HepG2 (cell line): ENCODE results near the gene CORO1C. TPM values are rescaled to one million over a fixed set of nuclear protein-coding genes. Genes with fewer than 3 reads are reported as not detected.
A peak's percentile ranks its signal among the peaks of the same experiment; 100 is the strongest.

ENCODE experiments used
- FOXP1 ChIP-seq, 2 experiments: fragments of 450-650 bp in 1 of 2; IDR thresholded peaks; 2 replicates each; pipeline ENCODE4 v1.6.1; 2017 to 2018; ENCODE audit warnings: antibody characterized with exemption in 1 of 2
- HNF4G ChIP-seq, 2 experiments: sonication (generic) in 1 of 2; formaldehyde crosslinking in 1 of 2; IDR thresholded peaks; 2 replicates each; pipeline versions ENCODE4 v1.4.0 to v1.6.1; 2011 to 2020; ENCODE audit warnings: borderline replicate concordance in 2 of 2, low read depth in 2 of 2, mild to moderate bottlenecking in 2 of 2, low read length in 1 of 2, missing genetic modification reagents in 1 of 2, moderate library complexity in 1 of 2
- KAT8 ChIP-seq: IDR thresholded peaks from 2 replicates; pipeline ENCODE4 v1.6.1; 2016; ENCODE audit warnings: missing genetic modification reagents, missing compliant biosample characterization
- MAFK ChIP-seq, 2 experiments: IDR thresholded peaks in 1 of 2; conservative IDR thresholded peaks in 1 of 2; 2 replicates each; pipeline ENCODE4 v1.6.1; 2011; ENCODE audit warnings: improper control_type of control experiment in 2 of 2, low read length in 2 of 2
- MATR3 ChIP-seq: sonication (generic); formaldehyde crosslinking; IDR thresholded peaks from 2 replicates; pipeline ENCODE4 v1.4.0; 2020; ENCODE audit warnings: missing genetic modification reagents
- MYC ChIP-seq: sonication (generic); formaldehyde crosslinking; IDR thresholded peaks from 2 replicates; pipeline ENCODE4 v1.9.0; 2021; ENCODE audit warnings: missing genetic modification reagents, borderline replicate concordance
- SOX5 ChIP-seq: IDR thresholded peaks from 2 replicates; pipeline ENCODE4 v1.6.1; 2016; ENCODE audit warnings: borderline replicate concordance
- SP5 ChIP-seq: IDR thresholded peaks from 2 replicates; pipeline ENCODE4 v1.6.1; 2016; ENCODE audit warnings: low read depth, borderline replicate concordance
- TBX3 ChIP-seq: fragments of 450-650 bp; IDR thresholded peaks from 2 replicates; pipeline ENCODE4 v1.6.1; 2017; ENCODE audit warnings: antibody characterized with exemption, mild to moderate bottlenecking, inconsistent platforms, borderline replicate concordance
- THAP11 ChIP-seq: IDR thresholded peaks from 2 replicates; pipeline ENCODE4 v1.6.1; 2016; ENCODE audit warnings: missing biosample characterization, missing genetic modification reagents
- ZNF264 ChIP-seq: sonication (generic); formaldehyde crosslinking; IDR thresholded peaks from 2 replicates; pipeline ENCODE4 v1.4.0; 2020; ENCODE audit warnings: missing genetic modification reagents
- ZNF292 ChIP-seq: sonication (generic); formaldehyde crosslinking; IDR thresholded peaks from 2 replicates; pipeline ENCODE4 v1.8.1; 2022; ENCODE audit warnings: mild to moderate bottlenecking, low read depth, missing genetic modification reagents, borderline replicate concordance
- ZNF350 ChIP-seq: sonication (generic); formaldehyde crosslinking; IDR thresholded peaks from 2 replicates; pipeline ENCODE4 v1.4.0; 2020; ENCODE audit warnings: mild to moderate bottlenecking, low read depth, missing genetic modification reagents, borderline replicate concordance
- polyA plus RNA-seq, 8 experiments: library from polyadenylated mRNA; depleted of rRNA in 3 of 8; stranded (reverse) in 7 of 8; unstranded in 1 of 8; fragments of >200 nt; fragmentation: Illumina TruSeq in 4 of 8; extraction: Trizol in 4 of 8; gene quantifications; 2 replicates each; pipeline versions ENCODE4 v1.2.1 to v1.2.3, GENCODE V29; 2011 to 2016; ENCODE audit warnings: low read depth in 4 of 8, missing spikeins in 1 of 8, mixed read lengths in 1 of 8; ENCODE audit not compliant: insufficient read depth in 1 of 8
- total RNA-seq, 5 experiments: library from RNA; depleted of rRNA; stranded (reverse); fragments of >200 nt; fragmentation: Illumina TruSeq; extraction: Trizol; gene quantifications; 2 replicates each; pipeline ENCODE4 v1.2.3, GENCODE V29; 2016; ENCODE audit warnings: low read depth in 1 of 5
- TF ChIP-seq, protein P1 (sequence below): IDR thresholded peaks from 2 replicates; pipeline ENCODE4 v1.6.1; 2016; ENCODE audit warnings: control low read depth
- TF ChIP-seq, protein P2 (sequence below): sonication (generic); formaldehyde crosslinking; IDR thresholded peaks from 2 replicates; pipeline ENCODE4 v1.4.0; 2020; ENCODE audit warnings: low read depth, mild to moderate bottlenecking, missing genetic modification reagents
- TF ChIP-seq, protein P3 (sequence below): sonication (generic); formaldehyde crosslinking; IDR thresholded peaks from 2 replicates; pipeline ENCODE4 v1.4.0; 2020; ENCODE audit warnings: mild to moderate bottlenecking, missing genetic modification reagents
- TF ChIP-seq, protein P4 (sequence below): sonication (generic); formaldehyde crosslinking; IDR thresholded peaks from 2 replicates; pipeline ENCODE4 v1.4.0; 2020; ENCODE audit warnings: mild to moderate bottlenecking, missing genetic modification reagents
- TF ChIP-seq, protein P5 (sequence below): sonication (generic); formaldehyde crosslinking; IDR thresholded peaks from 2 replicates; pipeline ENCODE4 v1.5.0; 2020; ENCODE audit warnings: mild to moderate bottlenecking, missing genetic modification reagents, moderate library complexity

CORO1C gene
- total and polyA plus RNA-seq, 2 of the 13 experiments (the other 11 are each of a cell fraction or from before 2014, with no cell fraction given) = 73.7 to 131 TPM

DNA sequence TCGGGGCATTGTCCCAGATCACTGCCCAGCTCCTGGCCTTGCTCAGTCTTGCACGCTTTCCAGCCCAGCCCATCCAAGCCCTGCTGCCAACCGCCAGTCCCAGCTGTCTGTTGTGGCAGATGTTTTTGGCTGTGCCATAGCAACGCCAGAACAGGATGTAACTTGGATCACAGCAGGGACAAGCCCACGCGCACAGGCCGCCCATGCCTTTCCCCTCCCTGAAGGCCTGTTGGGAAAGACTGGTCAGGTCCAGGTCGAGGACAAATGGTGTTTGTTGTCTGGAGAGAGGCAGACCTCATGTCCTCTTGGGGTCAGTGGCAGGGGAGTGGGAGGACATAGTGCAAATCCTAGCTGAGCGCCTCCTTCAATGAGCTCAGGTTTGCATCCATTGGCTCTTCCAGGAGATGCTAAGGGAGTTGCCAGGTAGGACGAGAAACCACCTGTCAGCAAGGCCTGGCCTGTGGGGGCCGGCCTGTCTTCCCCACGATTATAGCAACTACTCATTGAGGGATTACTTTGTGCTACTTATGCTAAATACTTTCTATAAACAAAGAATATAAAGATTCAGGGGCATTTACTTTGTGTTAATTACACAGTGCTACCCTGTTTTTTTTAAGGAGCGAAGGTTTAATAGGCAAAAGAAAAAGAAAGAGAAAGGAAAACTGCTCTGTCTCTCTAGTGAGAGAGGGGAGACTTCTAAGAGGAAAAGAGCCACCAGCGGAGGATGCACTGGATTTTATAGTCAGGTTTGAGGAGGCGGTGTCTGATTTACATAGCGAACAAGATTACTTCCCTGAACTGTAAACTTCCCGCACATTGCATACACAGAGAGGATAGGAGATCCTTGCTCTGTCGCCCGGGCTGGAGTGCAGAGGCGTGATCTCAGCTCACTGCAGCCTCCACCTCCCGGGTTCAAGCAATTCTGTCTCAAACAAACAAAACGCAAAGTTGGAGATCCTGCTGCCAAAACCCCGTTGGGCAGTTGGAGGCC is 42.8 kb upstream of the CORO1C start (continued):
- TF ChIP-seq ZNF350 (CRISPR knock-in tag) (peak; percentile 53; the same call in 1 of the 2 replicates), KAT8 (CRISPR knock-in tag) (peak; percentile 52; the same call in 1 of the 2 replicates), MYC (peak; percentile 92), HNF4G (IDR thresholded peaks at IDR 0.05; ENCODE audit: borderline replicate concordance, low read depth, low read length) (peak; percentile 58; the same call in 1 of the 2 replicates), HNF4G (CRISPR knock-in tag; IDR thresholded peaks at IDR 0.05; ENCODE audit: borderline replicate concordance, low read depth) (0 out of 2 replicates have a peak, but pooled peaks have one; percentile 27), FOXP1 (IDR thresholded peaks at IDR 0.05) (no peak), FOXP1 (CRISPR knock-in tag; IDR thresholded peaks at IDR 0.05) (peak; percentile 54; the same call in 1 of the 2 replicates), MATR3 (CRISPR knock-in tag) (no peak), TBX3 (peak; percentile 40; the same call in 1 of the 2 replicates), ZNF292 (peak; percentile 66; the same call in 1 of the 2 replicates), THAP11 (peak; percentile 55), SOX5 (CRISPR knock-in tag) (peak; percentile 79), ZNF264 (0 out of 2 replicates have a peak, but pooled peaks have one; percentile 67), MAFK (conservative IDR thresholded peaks at IDR 0.05 in 1 of 2, IDR thresholded peaks at IDR 0.05 in 1 of 2; ENCODE audit: low read length in 2 of 2) (no peak), SP5 (peak; percentile 78)
- TF ChIP-seq, protein P1, sequence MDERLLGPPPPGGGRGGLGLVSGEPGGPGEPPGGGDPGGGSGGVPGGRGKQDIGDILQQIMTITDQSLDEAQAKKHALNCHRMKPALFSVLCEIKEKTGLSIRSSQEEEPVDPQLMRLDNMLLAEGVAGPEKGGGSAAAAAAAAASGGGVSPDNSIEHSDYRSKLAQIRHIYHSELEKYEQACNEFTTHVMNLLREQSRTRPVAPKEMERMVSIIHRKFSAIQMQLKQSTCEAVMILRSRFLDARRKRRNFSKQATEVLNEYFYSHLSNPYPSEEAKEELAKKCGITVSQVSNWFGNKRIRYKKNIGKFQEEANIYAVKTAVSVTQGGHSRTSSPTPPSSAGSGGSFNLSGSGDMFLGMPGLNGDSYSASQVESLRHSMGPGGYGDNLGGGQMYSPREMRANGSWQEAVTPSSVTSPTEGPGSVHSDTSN (CRISPR knock-in tag) = 0 out of 2 replicates have a peak, but pooled peaks have one; percentile 22
- TF ChIP-seq, protein P2, sequence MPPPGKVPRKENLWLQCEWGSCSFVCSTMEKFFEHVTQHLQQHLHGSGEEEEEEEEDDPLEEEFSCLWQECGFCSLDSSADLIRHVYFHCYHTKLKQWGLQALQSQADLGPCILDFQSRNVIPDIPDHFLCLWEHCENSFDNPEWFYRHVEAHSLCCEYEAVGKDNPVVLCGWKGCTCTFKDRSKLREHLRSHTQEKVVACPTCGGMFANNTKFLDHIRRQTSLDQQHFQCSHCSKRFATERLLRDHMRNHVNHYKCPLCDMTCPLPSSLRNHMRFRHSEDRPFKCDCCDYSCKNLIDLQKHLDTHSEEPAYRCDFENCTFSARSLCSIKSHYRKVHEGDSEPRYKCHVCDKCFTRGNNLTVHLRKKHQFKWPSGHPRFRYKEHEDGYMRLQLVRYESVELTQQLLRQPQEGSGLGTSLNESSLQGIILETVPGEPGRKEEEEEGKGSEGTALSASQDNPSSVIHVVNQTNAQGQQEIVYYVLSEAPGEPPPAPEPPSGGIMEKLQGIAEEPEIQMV (CRISPR knock-in tag) = 0 out of 2 replicates have a peak, but pooled peaks have one; percentile 24
- TF ChIP-seq, protein P3, sequence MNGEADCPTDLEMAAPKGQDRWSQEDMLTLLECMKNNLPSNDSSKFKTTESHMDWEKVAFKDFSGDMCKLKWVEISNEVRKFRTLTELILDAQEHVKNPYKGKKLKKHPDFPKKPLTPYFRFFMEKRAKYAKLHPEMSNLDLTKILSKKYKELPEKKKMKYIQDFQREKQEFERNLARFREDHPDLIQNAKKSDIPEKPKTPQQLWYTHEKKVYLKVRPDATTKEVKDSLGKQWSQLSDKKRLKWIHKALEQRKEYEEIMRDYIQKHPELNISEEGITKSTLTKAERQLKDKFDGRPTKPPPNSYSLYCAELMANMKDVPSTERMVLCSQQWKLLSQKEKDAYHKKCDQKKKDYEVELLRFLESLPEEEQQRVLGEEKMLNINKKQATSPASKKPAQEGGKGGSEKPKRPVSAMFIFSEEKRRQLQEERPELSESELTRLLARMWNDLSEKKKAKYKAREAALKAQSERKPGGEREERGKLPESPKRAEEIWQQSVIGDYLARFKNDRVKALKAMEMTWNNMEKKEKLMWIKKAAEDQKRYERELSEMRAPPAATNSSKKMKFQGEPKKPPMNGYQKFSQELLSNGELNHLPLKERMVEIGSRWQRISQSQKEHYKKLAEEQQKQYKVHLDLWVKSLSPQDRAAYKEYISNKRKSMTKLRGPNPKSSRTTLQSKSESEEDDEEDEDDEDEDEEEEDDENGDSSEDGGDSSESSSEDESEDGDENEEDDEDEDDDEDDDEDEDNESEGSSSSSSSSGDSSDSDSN (CRISPR knock-in tag) = peak; percentile 62
- TF ChIP-seq, protein P4, sequence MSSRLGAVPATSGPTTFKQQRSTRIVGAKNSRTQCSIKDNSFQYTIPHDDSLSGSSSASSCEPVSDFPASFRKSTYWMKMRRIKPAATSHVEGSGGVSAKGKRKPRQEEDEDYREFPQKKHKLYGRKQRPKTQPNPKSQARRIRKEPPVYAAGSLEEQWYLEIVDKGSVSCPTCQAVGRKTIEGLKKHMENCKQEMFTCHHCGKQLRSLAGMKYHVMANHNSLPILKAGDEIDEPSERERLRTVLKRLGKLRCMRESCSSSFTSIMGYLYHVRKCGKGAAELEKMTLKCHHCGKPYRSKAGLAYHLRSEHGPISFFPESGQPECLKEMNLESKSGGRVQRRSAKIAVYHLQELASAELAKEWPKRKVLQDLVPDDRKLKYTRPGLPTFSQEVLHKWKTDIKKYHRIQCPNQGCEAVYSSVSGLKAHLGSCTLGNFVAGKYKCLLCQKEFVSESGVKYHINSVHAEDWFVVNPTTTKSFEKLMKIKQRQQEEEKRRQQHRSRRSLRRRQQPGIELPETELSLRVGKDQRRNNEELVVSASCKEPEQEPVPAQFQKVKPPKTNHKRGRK (CRISPR knock-in tag) = peak; percentile 43; the same call in 1 of the 2 replicates
- TF ChIP-seq, protein P5, sequence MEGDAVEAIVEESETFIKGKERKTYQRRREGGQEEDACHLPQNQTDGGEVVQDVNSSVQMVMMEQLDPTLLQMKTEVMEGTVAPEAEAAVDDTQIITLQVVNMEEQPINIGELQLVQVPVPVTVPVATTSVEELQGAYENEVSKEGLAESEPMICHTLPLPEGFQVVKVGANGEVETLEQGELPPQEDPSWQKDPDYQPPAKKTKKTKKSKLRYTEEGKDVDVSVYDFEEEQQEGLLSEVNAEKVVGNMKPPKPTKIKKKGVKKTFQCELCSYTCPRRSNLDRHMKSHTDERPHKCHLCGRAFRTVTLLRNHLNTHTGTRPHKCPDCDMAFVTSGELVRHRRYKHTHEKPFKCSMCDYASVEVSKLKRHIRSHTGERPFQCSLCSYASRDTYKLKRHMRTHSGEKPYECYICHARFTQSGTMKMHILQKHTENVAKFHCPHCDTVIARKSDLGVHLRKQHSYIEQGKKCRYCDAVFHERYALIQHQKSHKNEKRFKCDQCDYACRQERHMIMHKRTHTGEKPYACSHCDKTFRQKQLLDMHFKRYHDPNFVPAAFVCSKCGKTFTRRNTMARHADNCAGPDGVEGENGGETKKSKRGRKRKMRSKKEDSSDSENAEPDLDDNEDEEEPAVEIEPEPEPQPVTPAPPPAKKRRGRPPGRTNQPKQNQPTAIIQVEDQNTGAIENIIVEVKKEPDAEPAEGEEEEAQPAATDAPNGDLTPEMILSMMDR (CRISPR knock-in tag) = peak; percentile 32; the same call in 1 of the 2 replicates
